HCT116 (cell line): ENCODE measurements around the gene ENTHD1. TPM values are rescaled to one million over a fixed set of nuclear protein-coding genes. Genes with fewer than 3 reads are reported as not detected.

Experiments used
- ATAC-seq: fragments of 200-7000 bp; cut with Tn5 transposase; 2 replicates; pipeline ENCODE4 v1.9.1; 2020; ENCODE audit warnings: mild to moderate bottlenecking, moderate library complexity
- BruUV-seq: library from RNA; stranded (reverse); fragments of 400-500 nt; replicated peaks from 2 replicates; lab custom pipeline; 2021; lab: Mats Ljungman, UMichigan
- CTCF ChIA-PET: fragments of 300-600 bp; sonication (Branson Sonifier 250); formaldehyde crosslinking; loops from one replicate; lab custom pipeline; 2021; ENCODE audit warnings: antibody characterized with exemption; lab: Charles Lee
- POLR2A ChIA-PET: fragments of 300-600, 350-600 bp; sonication (Branson Sonifier 250); formaldehyde crosslinking; loops from one replicate; lab custom pipeline; 2021; ENCODE audit warnings: antibody characterized with exemption; lab: Charles Lee
- RAD21 ChIA-PET, 2 experiments: fragments of 300-600 bp; sonication (Branson Sonifier 250); formaldehyde crosslinking; loops; one replicate each; lab custom pipeline; 2023; ENCODE audit warnings: low total read pairs in 2 of 2; ENCODE audit not compliant: uncharacterized antibody in 2 of 2, unreplicated experiment in 2 of 2, low non-redundant PET in 1 of 2; lab: Charles Lee
- DNase-seq: peaks from one replicate; pipeline ENCODE4 v3.0.0-alpha.2; 2010; ENCODE audit warnings: low read depth, low spot score
- H2AFZ ChIP-seq: fragments of 200-600 bp; shearing (Covaris generic), sonication (generic); 2 replicates; pipeline ENCODE4 v1.6.1; 2017; ENCODE audit warnings: low read depth, mixed run types, mixed read lengths, antibody characterized with exemption, low read length; ENCODE audit not compliant: poor library complexity, severe bottlenecking
- H3K27ac ChIP-seq: 2 replicates; pipeline ENCODE4 v1.5.1; 2012; ENCODE audit warnings: low read depth, low read length
- H3K27me3 ChIP-seq: fragments of 200-600 bp; sonication (generic); 2 replicates; pipeline ENCODE4 v1.6.1; 2016; ENCODE audit warnings: mixed run types, low read length, mixed read lengths; ENCODE audit not compliant: insufficient read depth
- H3K36me3 ChIP-seq, 2 experiments: fragments of 200-500 bp in 1 of 2; fragments of 200-600 bp in 1 of 2; sonication (Bioruptor generic) in 1 of 2; sonication (generic) in 1 of 2; 2 replicates each; pipeline versions ENCODE4 v1.5.1 to v1.6.1; 2014 to 2016; ENCODE audit warnings: low read length in 2 of 2, inconsistent platforms in 1 of 2, mixed read lengths in 1 of 2, mixed run types in 1 of 2; ENCODE audit not compliant: insufficient read depth in 2 of 2, control insufficient read depth in 1 of 2
- H3K4me1 ChIP-seq, 2 experiments: fragments of 200-600 bp in 1 of 2; sonication (generic) in 1 of 2; 2 replicates each; pipeline versions ENCODE4 v1.5.1 to v1.6.1; 2012 to 2017; ENCODE audit warnings: low read length in 2 of 2, inconsistent platforms in 1 of 2, mild to moderate bottlenecking in 1 of 2, mixed read lengths in 1 of 2, mixed run types in 1 of 2, moderate library complexity in 1 of 2; ENCODE audit not compliant: insufficient read depth in 2 of 2, control insufficient read depth in 1 of 2
- H3K4me2 ChIP-seq: fragments of 200-600 bp; sonication (generic); 2 replicates; pipeline ENCODE4 v1.6.1; 2017; ENCODE audit warnings: mixed run types, low read length, mixed read lengths
- H3K4me3 ChIP-seq, 2 experiments: fragments of 200-600 bp in 1 of 2; sonication (generic) in 1 of 2; replicated peaks in 1 of 2; 2 replicates each; pipeline ENCODE4 v1.5.1; 2011 to 2016; ENCODE audit warnings: low read length in 2 of 2, control low read depth in 1 of 2, low read depth in 1 of 2, mild to moderate bottlenecking in 1 of 2, mixed read lengths in 1 of 2, mixed run types in 1 of 2
- H3K79me2 ChIP-seq: fragments of 200-600 bp; sonication (generic); 2 replicates; pipeline ENCODE4 v1.6.1; 2017; ENCODE audit warnings: mild to moderate bottlenecking, mixed run types, low read length, moderate library complexity, mixed read lengths; ENCODE audit not compliant: insufficient read depth
- H3K9ac ChIP-seq: fragments of 200-600 bp; sonication (generic); 2 replicates; pipeline ENCODE4 v1.6.1; 2016; ENCODE audit warnings: low read length, mixed read lengths
- H3K9me2 ChIP-seq: fragments of 200-600 bp; sonication (generic), shearing (Covaris generic); 2 replicates; pipeline ENCODE4 v1.6.1; 2017; ENCODE audit warnings: mixed run types, mild to moderate bottlenecking, moderate library complexity; ENCODE audit not compliant: insufficient read depth
- H3K9me3 ChIP-seq, 2 experiments: fragments of 200-500 bp in 1 of 2; fragments of 200-600 bp in 1 of 2; sonication (Bioruptor generic) in 1 of 2; sonication (generic) in 1 of 2; 2 replicates each; pipeline ENCODE4 v1.6.1; 2014 to 2017; ENCODE audit warnings: low read length in 2 of 2, mixed read lengths in 2 of 2, inconsistent platforms in 1 of 2, low read depth in 1 of 2, mild to moderate bottlenecking in 1 of 2, mixed run types in 1 of 2, moderate library complexity in 1 of 2; ENCODE audit not compliant: control insufficient read depth in 1 of 2, insufficient read depth in 1 of 2
- H4K20me1 ChIP-seq: fragments of 200-600 bp; sonication (generic), shearing (Covaris generic); 2 replicates; pipeline ENCODE4 v1.6.1; 2017; ENCODE audit warnings: mixed run types, mild to moderate bottlenecking, moderate library complexity; ENCODE audit not compliant: insufficient read depth
- EGR1 ChIP-seq: IDR thresholded peaks from 2 replicates; pipeline ENCODE4 v1.6.1; 2012; ENCODE audit warnings: low read depth
- EZH2phosphoT487 ChIP-seq: fragments of 200-600 bp; IDR thresholded peaks from 2 replicates; pipeline ENCODE4 v1.6.1; 2018; ENCODE audit warnings: antibody characterized with exemption, borderline replicate concordance
- FOSL1 ChIP-seq: IDR thresholded peaks from 2 replicates; pipeline ENCODE4 v1.6.1; 2012; ENCODE audit warnings: low read depth
- JUND ChIP-seq: IDR thresholded peaks from 2 replicates; pipeline ENCODE4 v1.6.1; 2012
- POLR2AphosphoS5 ChIP-seq: IDR thresholded peaks from 2 replicates; pipeline ENCODE4 v1.6.1; 2011; ENCODE audit warnings: mild to moderate bottlenecking, low read depth, low read length, moderate library complexity
- SP1 ChIP-seq: IDR thresholded peaks from 2 replicates; pipeline ENCODE4 v1.6.1; 2012; ENCODE audit warnings: low read depth
- YY1 ChIP-seq: IDR thresholded peaks from 2 replicates; pipeline ENCODE4 v1.6.1; 2011; ENCODE audit warnings: low read length, low read depth, moderate library complexity, mild to moderate bottlenecking; ENCODE audit not compliant: insufficient replicate concordance; ENCODE audit errors: extremely low read depth
- ZNF274 ChIP-seq: fragments of 200-500 bp; sonication (Bioruptor generic); IDR thresholded peaks from 2 replicates; pipeline ENCODE4 v1.6.1; 2014; ENCODE audit warnings: mild to moderate bottlenecking, low read depth, low read length, inconsistent platforms
- intact Hi-C: fragments of 100-400 bp; cut with micrococcal nuclease; formaldehyde crosslinking; loops from 2 replicates; pipeline ENCODE4 v1.10.0; 2022
- total RNA-seq: library from RNA; stranded (reverse); gene quantifications from one replicate; pipeline ENCODE4 v1.2.1, GENCODE V29; 2021; ENCODE audit not compliant: unreplicated experiment

The ENTHD1 gene
- total RNA-seq, 1 experiment from 2014 or later = not detected

DNA sequence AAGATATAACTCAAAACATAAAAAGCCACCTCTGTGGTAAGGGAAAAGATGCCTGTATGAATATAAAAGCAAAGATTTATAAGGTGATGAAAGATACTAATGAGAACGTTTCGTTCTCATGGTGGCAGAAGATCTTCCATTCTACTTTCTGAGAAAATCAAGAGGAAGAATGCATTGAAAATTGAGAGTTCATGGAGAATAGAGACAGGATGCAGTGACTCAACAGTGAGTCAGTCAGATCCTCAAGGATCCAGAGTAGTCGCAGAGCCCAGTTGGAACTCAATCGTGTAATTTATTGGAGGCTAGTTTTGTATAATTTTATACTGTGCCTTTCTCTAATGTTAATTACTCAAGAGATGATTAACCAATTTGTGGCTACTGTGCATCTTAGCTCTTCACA is 73.3 kb downstream of the ENTHD1 start:
- ChIA-PET RAD21 (no interaction called here), POLR2A (no interaction called here), CTCF (no interaction called here)
- no peak overlapping the region for H3K4me3 ChIP-seq
- ATAC-seq (no peak), DNase-seq (peak; percentile 18)
- H3K79me2 ChIP-seq = no peaks in the 10 kb centered on the region
- peaks cover 48% of the 10 kb centered on the region for H3K27me3 ChIP-seq
- H3K36me3 ChIP-seq = no peaks in the 10 kb centered on the region
- peak overlapping the region; percentile 19 for H2AFZ ChIP-seq
- no TSS peak for BruUV-seq
- H3K4me1 ChIP-seq = peaks cover 0 to 13% of the 10 kb centered on the region in 2 experiments; a peak in 2 of 4 replicates
- no peak overlapping the region for H3K27ac ChIP-seq
- no peaks in the 10 kb centered on the region for H3K9me3 ChIP-seq
- no peaks in the 10 kb centered on the region for H3K9me2 ChIP-seq
- peak overlapping the region; percentile 35 for H3K4me2 ChIP-seq
- no peaks in the 10 kb centered on the region for H4K20me1 ChIP-seq
- peak; percentile 39; the same call in 1 of the 2 replicates for TF ChIP-seq JUND
- TF ChIP-seq EZH2phosphoT487 = no peak
- TF ChIP-seq FOSL1 = peak; percentile 86
- TF ChIP-seq SP1 = peak; percentile 21; the same call in 1 of the 2 replicates
- intact Hi-C loops = no loop called here
- H3K9ac ChIP-seq = no peak overlapping the region

DNA sequence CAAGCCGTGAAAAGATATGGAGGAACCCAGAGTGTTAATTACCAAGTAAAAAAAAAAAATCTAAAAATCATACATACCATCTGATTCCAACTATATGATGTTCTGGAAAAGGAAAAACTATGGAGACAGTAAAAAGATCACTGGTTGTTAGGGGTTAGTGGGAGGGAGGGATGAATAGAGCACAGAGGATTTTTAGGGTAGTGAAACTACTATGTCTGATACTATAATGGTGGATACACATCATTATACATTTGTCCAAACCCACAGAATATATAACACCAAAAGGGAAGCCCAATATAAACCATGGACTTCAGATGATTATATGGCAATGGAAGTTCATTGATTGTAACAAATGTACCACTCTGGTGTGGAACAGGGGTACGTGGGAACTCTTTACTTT is 74.1 kb downstream of the ENTHD1 start:
- Histone ChIP-seq H3K79me2 (no peaks in the 10 kb centered on the region), H3K9me2 (no peaks in the 10 kb centered on the region), H3K27ac (no peak overlapping the region), H4K20me1 (no peaks in the 10 kb centered on the region), H3K9ac (no peak overlapping the region), H3K4me3 (no peak overlapping the region), H3K27me3 (peaks cover 44% of the 10 kb centered on the region), H2AFZ (no peak overlapping the region), H3K36me3 (no peaks in the 10 kb centered on the region), H3K9me3 (no peaks in the 10 kb centered on the region), H3K4me1 (peaks cover 0 to 13% of the 10 kb centered on the region in 2 experiments; a peak in 2 of 4 replicates)
- no peak for DNase-seq
- intact Hi-C loops = no loop called here
- POLR2A ChIA-PET = no interaction called here
- RAD21 ChIA-PET = no interaction called here
- ATAC-seq = no peak
- no TSS peak for BruUV-seq
- TF ChIP-seq POLR2AphosphoS5 (no peak), EGR1 (no peak), YY1 (no peak), ZNF274 (no peak), JUND (no peak), SP1 (no peak)
- TF ChIP-seq, all 23 proteins: peak for 0
- CTCF ChIA-PET = no interaction called here
- no peak overlapping the region for H3K4me2 ChIP-seq
